DOHH2 (cell line): ENCODE data around the gene CENPP.

ENCODE experiments used
- H3F3A ChIP-seq: fragments of 200-600 bp; sonication (generic), shearing (Covaris generic); 2 replicates; pipeline ENCODE4 v1.6.0; 2016; ENCODE audit warnings: antibody characterized with exemption, mild to moderate bottlenecking; ENCODE audit not compliant: control insufficient read depth, insufficient read depth
- H3K27ac ChIP-seq: fragments of 200-600 bp; sonication (generic); 2 replicates; pipeline ENCODE4 v1.5.1; 2014; ENCODE audit warnings: low read depth, mild to moderate bottlenecking, low read length, moderate library complexity
- H3K27me3 ChIP-seq: fragments of 200-600 bp; sonication (generic); 2 replicates; pipeline ENCODE4 v1.6.1; 2014; ENCODE audit warnings: mild to moderate bottlenecking, low read length, mixed read lengths; ENCODE audit not compliant: control insufficient read depth
- H3K36me3 ChIP-seq: fragments of 200-600 bp; sonication (generic); 2 replicates; pipeline ENCODE4 v1.6.1; 2014; ENCODE audit warnings: mild to moderate bottlenecking, low read length, moderate library complexity, mixed read lengths; ENCODE audit not compliant: control insufficient read depth
- H3K4me1 ChIP-seq: fragments of 200-600 bp; sonication (generic); 2 replicates; pipeline ENCODE4 v1.6.1; 2014; ENCODE audit warnings: mild to moderate bottlenecking, low read length, mixed read lengths; ENCODE audit not compliant: control insufficient read depth
- H3K4me2 ChIP-seq: fragments of 200-600 bp; sonication (generic); 2 replicates; pipeline ENCODE4 v1.6.0; 2014; ENCODE audit warnings: mild to moderate bottlenecking, low read length, moderate library complexity
- H3K4me3 ChIP-seq: fragments of 200-600 bp; sonication (generic); 2 replicates; pipeline ENCODE4 v1.5.1; 2014; ENCODE audit warnings: mild to moderate bottlenecking, low read length, mixed read lengths
- H3K79me2 ChIP-seq: fragments of 200-600 bp; sonication (generic); 2 replicates; pipeline ENCODE4 v1.6.1; 2014; ENCODE audit warnings: mild to moderate bottlenecking, low read length, mixed read lengths; ENCODE audit not compliant: control insufficient read depth
- H3K9me2 ChIP-seq: fragments of 200-600 bp; sonication (generic); replicated peaks from 2 replicates; pipeline ENCODE4 v1.6.1; 2014; ENCODE audit warnings: mild to moderate bottlenecking, low read length, mixed read lengths; ENCODE audit not compliant: control insufficient read depth
- H3K9me3 ChIP-seq: fragments of 200-600 bp; sonication (generic); 2 replicates; pipeline ENCODE4 v1.6.1; 2014; ENCODE audit warnings: antibody characterized with exemption, low read length, mixed read lengths; ENCODE audit not compliant: control insufficient read depth, insufficient read depth
- H4K20me1 ChIP-seq: fragments of 200-600 bp; sonication (generic); 2 replicates; pipeline ENCODE4 v1.6.0; 2014; ENCODE audit warnings: low read depth, mild to moderate bottlenecking, antibody characterized with exemption, low read length, moderate library complexity; ENCODE audit not compliant: control insufficient read depth, insufficient read depth
- EZH2phosphoT487 ChIP-seq: fragments of 200-600 bp; sonication (generic); IDR thresholded peaks from 2 replicates; pipeline ENCODE4 v1.6.1; 2017; ENCODE audit warnings: borderline replicate concordance, mild to moderate bottlenecking, antibody characterized with exemption, low read length, moderate library complexity, mixed read lengths
- TF ChIP-seq, protein P1 (sequence below): fragments of 200-600 bp; sonication (generic); IDR thresholded peaks from one replicate; pipeline ENCODE4 v1.5.1; 2014; ENCODE audit warnings: antibody characterized with exemption, mild to moderate bottlenecking, low read depth, low read length; ENCODE audit not compliant: poor library complexity, severe bottlenecking

CENPP gene

DNA sequence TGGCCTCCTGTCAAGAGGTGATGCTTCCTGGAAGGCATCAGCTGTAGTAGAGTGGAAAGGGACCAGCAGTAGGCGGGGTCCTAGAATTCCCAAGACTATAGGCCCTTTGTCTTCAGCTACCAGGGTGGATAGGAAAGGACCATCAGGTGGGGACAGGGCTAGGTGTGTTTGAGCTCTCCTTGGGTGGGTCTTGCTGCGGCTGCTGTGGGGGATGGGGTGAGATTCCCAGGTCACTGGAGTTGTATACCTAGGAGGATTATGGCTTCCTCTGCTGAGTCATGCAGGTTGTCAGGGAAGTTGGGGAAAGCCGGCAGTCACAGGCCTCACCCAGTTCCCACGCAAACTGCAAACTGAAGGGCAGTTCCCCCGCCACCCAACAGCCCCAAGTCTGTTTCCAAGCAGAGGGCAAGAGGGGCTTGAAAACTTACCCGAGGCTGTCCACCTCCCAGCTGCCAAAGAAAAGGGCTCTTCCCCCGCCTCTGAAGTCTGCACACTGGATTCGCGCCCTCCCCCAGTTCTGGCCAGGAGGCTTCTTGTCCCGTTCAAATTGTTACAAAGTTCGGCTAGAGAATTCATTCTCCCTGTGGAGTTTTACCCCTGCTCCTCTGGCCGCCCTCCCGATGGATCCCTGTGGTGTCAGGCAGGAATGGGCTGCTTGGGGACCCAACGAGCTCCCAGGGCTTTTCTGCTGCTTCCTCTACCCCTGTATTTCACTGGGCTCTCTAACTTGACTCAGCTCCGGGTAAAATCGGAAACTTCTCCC lies 233.0 kb downstream of the CENPP start:
- Histone ChIP-seq H3K27me3 (no peaks in the 10 kb centered on the region), H3K4me1 (no peaks in the 10 kb centered on the region), H4K20me1 (no peaks in the 10 kb centered on the region), H3K27ac (no peak overlapping the region), H3K36me3 (no peaks in the 10 kb centered on the region), H3K4me2 (no peak overlapping the region), H3K9me3 (no peaks in the 10 kb centered on the region), H3F3A (no peaks in the 10 kb centered on the region), H3K9me2 (no peaks in the 10 kb centered on the region), H3K79me2 (no peaks in the 10 kb centered on the region), H3K4me3 (no peak overlapping the region)
- TF ChIP-seq, protein P1, sequence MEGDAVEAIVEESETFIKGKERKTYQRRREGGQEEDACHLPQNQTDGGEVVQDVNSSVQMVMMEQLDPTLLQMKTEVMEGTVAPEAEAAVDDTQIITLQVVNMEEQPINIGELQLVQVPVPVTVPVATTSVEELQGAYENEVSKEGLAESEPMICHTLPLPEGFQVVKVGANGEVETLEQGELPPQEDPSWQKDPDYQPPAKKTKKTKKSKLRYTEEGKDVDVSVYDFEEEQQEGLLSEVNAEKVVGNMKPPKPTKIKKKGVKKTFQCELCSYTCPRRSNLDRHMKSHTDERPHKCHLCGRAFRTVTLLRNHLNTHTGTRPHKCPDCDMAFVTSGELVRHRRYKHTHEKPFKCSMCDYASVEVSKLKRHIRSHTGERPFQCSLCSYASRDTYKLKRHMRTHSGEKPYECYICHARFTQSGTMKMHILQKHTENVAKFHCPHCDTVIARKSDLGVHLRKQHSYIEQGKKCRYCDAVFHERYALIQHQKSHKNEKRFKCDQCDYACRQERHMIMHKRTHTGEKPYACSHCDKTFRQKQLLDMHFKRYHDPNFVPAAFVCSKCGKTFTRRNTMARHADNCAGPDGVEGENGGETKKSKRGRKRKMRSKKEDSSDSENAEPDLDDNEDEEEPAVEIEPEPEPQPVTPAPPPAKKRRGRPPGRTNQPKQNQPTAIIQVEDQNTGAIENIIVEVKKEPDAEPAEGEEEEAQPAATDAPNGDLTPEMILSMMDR: no peak
- TF ChIP-seq EZH2phosphoT487: no peak

DNA sequence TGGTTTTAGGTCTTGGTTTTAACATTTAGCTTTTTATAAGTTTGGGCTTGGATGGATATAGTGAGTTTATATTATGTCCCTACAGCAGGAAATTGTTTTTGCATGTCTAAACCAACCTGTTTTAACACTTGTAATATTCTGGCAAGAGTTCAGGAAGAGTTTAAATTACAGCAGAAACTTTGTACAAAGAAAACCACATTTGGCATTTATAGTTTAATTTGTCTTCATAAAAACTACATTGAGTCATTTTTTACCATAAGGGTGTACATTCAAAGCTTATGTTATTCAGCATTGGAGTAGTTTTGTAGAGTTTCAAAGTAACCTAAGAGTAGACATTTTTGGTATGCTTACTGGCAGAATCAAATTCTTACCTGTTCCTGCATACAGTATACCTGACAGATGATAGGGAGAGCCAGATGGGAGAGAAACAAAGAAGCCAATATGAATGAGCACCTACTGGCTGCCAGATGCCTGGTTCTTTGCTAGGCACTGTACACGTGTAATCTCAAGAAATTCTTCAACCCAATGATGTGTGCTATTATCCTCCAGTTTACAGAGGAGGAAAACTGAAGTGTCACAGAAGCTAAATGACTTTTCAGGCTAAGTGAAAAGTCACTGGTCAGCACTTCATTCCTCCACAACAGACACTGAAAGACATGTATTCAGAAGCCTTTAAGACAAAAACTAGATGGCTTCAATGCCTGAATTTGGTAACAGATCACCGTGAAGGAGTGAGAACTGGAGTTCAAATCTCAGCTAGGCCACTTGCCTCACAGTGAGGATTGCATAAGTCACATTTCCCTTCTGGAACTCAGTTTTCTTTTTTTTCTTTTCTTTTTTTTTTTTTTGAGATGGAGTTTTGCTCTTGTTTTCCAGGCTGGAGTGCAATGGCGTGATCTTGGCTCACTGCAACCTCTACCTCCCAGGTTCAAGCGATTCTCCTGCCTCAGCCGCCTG lies 235.9 kb downstream of the CENPP start:
- Histone ChIP-seq H3K4me3 (no peak overlapping the region), H3K27ac (no peak overlapping the region), H4K20me1 (no peaks in the 10 kb centered on the region), H3K9me3 (no peaks in the 10 kb centered on the region), H3K4me2 (no peak overlapping the region), H3K27me3 (no peaks in the 10 kb centered on the region), H3F3A (no peaks in the 10 kb centered on the region), H3K4me1 (no peaks in the 10 kb centered on the region), H3K36me3 (no peaks in the 10 kb centered on the region), H3K79me2 (no peaks in the 10 kb centered on the region), H3K9me2 (no peaks in the 10 kb centered on the region)
- TF ChIP-seq EZH2phosphoT487: no peak
- TF ChIP-seq, protein P1: no peak

DNA sequence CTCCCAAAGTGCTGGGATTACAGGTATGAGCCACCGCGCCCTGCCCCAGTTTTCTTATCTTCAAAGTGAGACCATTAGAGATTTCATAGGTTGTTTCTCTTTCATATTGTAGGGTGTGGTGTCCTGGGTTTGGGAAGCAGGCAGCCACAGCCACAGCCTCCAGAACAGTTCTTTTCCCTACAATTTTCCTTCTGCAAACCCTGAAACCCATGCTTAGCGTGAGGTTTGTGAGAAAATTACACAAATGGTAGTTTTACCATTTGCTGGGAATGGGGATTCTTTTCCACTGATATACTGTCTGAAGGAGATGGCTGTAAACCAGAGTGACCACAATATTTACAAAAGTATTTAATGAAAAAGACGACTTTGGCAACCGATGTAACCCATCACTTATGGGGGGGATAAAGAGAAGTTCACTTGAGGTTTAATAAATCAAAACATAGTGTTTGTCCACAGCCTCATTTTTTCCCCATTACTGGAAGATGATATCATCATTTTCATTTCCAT lies 236.8 kb downstream of the CENPP start:
- no peaks in the 10 kb centered on the region for H3K9me2 ChIP-seq
- no peaks in the 10 kb centered on the region for H3F3A ChIP-seq

More for the DNA sequence above, 236.8 kb downstream of the CENPP start:
- TF ChIP-seq EZH2phosphoT487: no peak
- TF ChIP-seq, protein P1: no peak
- no peaks in the 10 kb centered on the region for H3K36me3 ChIP-seq
- no peak overlapping the region for H3K4me3 ChIP-seq
- no peaks in the 10 kb centered on the region for H3K79me2 ChIP-seq
- no peak overlapping the region for H3K4me2 ChIP-seq
- H3K27me3 ChIP-seq: no peaks in the 10 kb centered on the region
- no peaks in the 10 kb centered on the region for H3K4me1 ChIP-seq
- H3K9me3 ChIP-seq: no peaks in the 10 kb centered on the region
- H4K20me1 ChIP-seq: no peaks in the 10 kb centered on the region
- no peak overlapping the region for H3K27ac ChIP-seq
